Psoas muscle (tissue), 8 donors: ENCODE data around the gene CYP2A7. TPM values are rescaled to one million over a fixed set of nuclear protein-coding genes. Genes with fewer than 3 reads are reported as not detected.
"Not testable (repeated sequence)": the region's sequence is repeated elsewhere in the genome, so short reads cannot be mapped to it uniquely, and the experiment has no call there.

Source experiments
- ATAC-seq, 4 donors: fragments of 200-7000 bp; cut with Tn5 transposase; one replicate each; pipeline ENCODE4 v1.9.1; 2020; ENCODE audit warnings: moderate library complexity in 3 of 4, mild to moderate bottlenecking in 2 of 4
- DNase-seq, 2 donors: peaks; one replicate each; pipeline ENCODE4 v3.0.0-alpha.2; 2020
- H3K27ac ChIP-seq: fragments of 200-600 bp; one replicate; pipeline ENCODE4 v1.8.0; 2022
- H3K27me3 ChIP-seq, 3 donors: fragments of 200-600 bp in 1 of 3; one replicate each; pipeline versions ENCODE4 v1.6.1 to v1.8.0; 2013 to 2022; ENCODE audit warnings: low read length in 2 of 3, mild to moderate bottlenecking in 2 of 3, moderate library complexity in 1 of 3; ENCODE audit not compliant: insufficient read depth in 3 of 3
- H3K36me3 ChIP-seq, 2 donors: fragments of 200-600 bp in 1 of 2; one replicate each; pipeline versions ENCODE4 v1.6.1 to v1.8.0; 2013 to 2022; ENCODE audit warnings: low read depth in 1 of 2, mild to moderate bottlenecking in 1 of 2, moderate library complexity in 1 of 2; ENCODE audit not compliant: insufficient read depth in 1 of 2
- H3K4me1 ChIP-seq: fragments of 200-600 bp; one replicate; pipeline ENCODE4 v1.8.0; 2022
- H3K4me3 ChIP-seq: fragments of 200-600 bp; one replicate; pipeline ENCODE4 v1.8.0; 2022; ENCODE audit warnings: mild to moderate bottlenecking
- H3K9me3 ChIP-seq: fragments of 200-600 bp; one replicate; pipeline ENCODE4 v1.8.0; 2022
- CTCF ChIP-seq: fragments of 200-600 bp; IDR thresholded peaks from one replicate; pipeline ENCODE4 v1.8.0; 2022; ENCODE audit warnings: antibody characterized with exemption
- WGBS, 3 donors: extraction: QIAGEN DNeasy Blood & Tissue Kit; methylation state at CpG; one replicate each; pipeline versions ENCODE4 v1.1.6 to v1.1.7; 2013; 5-methylcytosine and 5-hydroxymethylcytosine counted together
- intact Hi-C, 2 donors: fragments of 100-400 bp; cut with DNase I; formaldehyde crosslinking; loops; one replicate each; pipeline versions ENCODE4 v1.11.0 to v1.14.2; 2022
- long read RNA-seq, 2 donors: library from polyadenylated mRNA; unstranded; transcript quantifications; one replicate each; pipeline ENCODE4 v2.0.0, GENCODE V29; 2021
- polyA plus RNA-seq, 3 donors: library from polyadenylated mRNA; stranded (reverse); fragments of 200-250 nt; gene quantifications; one replicate each; pipeline ENCODE4 v1.2.3, GENCODE V29; 2013
- total RNA-seq, 4 donors: library from RNA; stranded (reverse); fragmentation: NEBNext Ultra II Directional in 2 of 4; extraction: Animal tissue kit (Norgen Biotek cat#: 25700) in 2 of 4; gene quantifications; one replicate each; pipeline versions ENCODE4 v1.2.1 to v1.2.4, GENCODE V29; 2021 to 2023
- donor health status: healthy with polysubstance abuse.
- donor health status: DM: no; HTN: no; CAD: no; lungs with moderate emphysema.
- donor health status: Bipolar disorder and iron deficiency.
- donor health status: healthy.
- donor health status: DM: yes; HTN: yes; CAD: no.
- donor health status: DM: no; HTN: no; CAD: no.
- donor health status: DM: no; HTN: no; CAD: no.
- donor health status: DM: yes; HTN: yes; CAD: no.

Gene CYP2A7
- total RNA-seq (under 1 TPM in 1 of 4 donors, not detected in 3; 0.71 TPM), polyA plus RNA-seq (not detected)
- long read RNA-seq, donor 1 = 0 reads
- long read RNA-seq, donor 2 = 0 reads

GRCh38 chr19:40882062-40882461, at the start of gene CYP2A7:
CYP2A7 (minus strand) TSS chr19:40882231; CDS start chr19:40882210, 21 bp downstream.
- H3K4me3 ChIP-seq, H3K36me3 ChIP-seq, ATAC-seq, H3K9me3 ChIP-seq, DNase-seq, intact Hi-C loops, H3K27ac ChIP-seq, H3K4me1 ChIP-seq, H3K27me3 ChIP-seq: not testable (repeated sequence)
- 71 to 83% (median 80%) methylated on average over 3 of the region's 3 CpGs for whole genome bisulfite sequencing, 3 donors

- H3K36me3 ChIP-seq, intact Hi-C loops, ATAC-seq, DNase-seq, H3K9me3 ChIP-seq, H3K27ac ChIP-seq, H3K4me3 ChIP-seq, H3K4me1 ChIP-seq, H3K27me3 ChIP-seq: not testable (repeated sequence)
- 69 to 76% (median 75%) methylated on average over 2 of the region's 2 CpGs for WGBS, 3 donors
Measured at GRCh38 chr19:40930799-40931198, 48.8 kb upstream of the CYP2A7 start.

- DNase-seq = not testable (repeated sequence)
- WGBS, 3 donors = 49 to 69% (median 61%) methylated on average over 2 to 3 of the region's 3 CpGs
Measured at GRCh38 chr19:40929942-40930341, 47.9 kb upstream of the CYP2A7 start.

GRCh38 chr19:40928850-40929249, 46.8 kb upstream of the CYP2A7 start:
- no peaks in the 10 kb centered on the region for H3K36me3 ChIP-seq

More at GRCh38 chr19:40929942-40930341, 47.9 kb upstream of the CYP2A7 start:
- H3K27ac ChIP-seq, H3K4me1 ChIP-seq, intact Hi-C loops, H3K9me3 ChIP-seq, ATAC-seq, H3K27me3 ChIP-seq, H3K36me3 ChIP-seq, H3K4me3 ChIP-seq: not testable (repeated sequence)

GRCh38 chr19:40927567-40927966, 45.5 kb upstream of the CYP2A7 start:
- Histone ChIP-seq H3K9me3 (no peaks in the 10 kb centered on the region), H3K27me3 (peaks cover 0 to 6% (median 0%) of the 10 kb centered on the region in 3 donors), H3K36me3 (no peaks in the 10 kb centered on the region), H3K4me1 (no peaks in the 10 kb centered on the region), H3K27ac (no peak overlapping the region), H3K4me3 (no peak overlapping the region)
- no peak for ATAC-seq
- no peak for TF ChIP-seq CTCF
- no peak for DNase-seq
- WGBS, 3 donors = 57 to 80% (median 74%) methylated on average over 3 of the region's 3 CpGs
- intact Hi-C loops = no loop called here

More at GRCh38 chr19:40928850-40929249, 46.8 kb upstream of the CYP2A7 start:
- 55 to 65% (median 61%) methylated on average over 1 of the region's 1 CpG for WGBS, 3 donors
- H3K9me3 ChIP-seq = no peaks in the 10 kb centered on the region
- no peak overlapping the region for H3K27ac ChIP-seq
- ATAC-seq = no peak
- H3K4me1 ChIP-seq = no peaks in the 10 kb centered on the region
- no peak for DNase-seq
- no peak overlapping the region for H3K4me3 ChIP-seq
- TF ChIP-seq CTCF = no peak
- peaks cover 0 to 9% (median 5%) of the 10 kb centered on the region in 3 donors for H3K27me3 ChIP-seq
- intact Hi-C loops = no loop called here

GRCh38 chr19:40926276-40926675, 44.2 kb upstream of the CYP2A7 start:
- H3K9me3 ChIP-seq, H3K36me3 ChIP-seq, H3K4me3 ChIP-seq, H3K4me1 ChIP-seq, H3K27ac ChIP-seq, ATAC-seq, DNase-seq, intact Hi-C loops, H3K27me3 ChIP-seq: not testable (repeated sequence)
- 78 to 85% (median 83%) methylated on average over 1 of the region's 1 CpG for WGBS, 3 donors

- Histone ChIP-seq H3K4me3 (no peak overlapping the region), H3K36me3 (no peaks in the 10 kb centered on the region), H3K4me1 (no peaks in the 10 kb centered on the region), H3K9me3 (peaks cover 4% of the 10 kb centered on the region), H3K27me3 (peaks cover 0 to 6% (median 0%) of the 10 kb centered on the region in 3 donors), H3K27ac (no peak overlapping the region)
- TF ChIP-seq CTCF = no peak
- DNase-seq = no peak
- intact Hi-C loops = no loop called here
- no peak for ATAC-seq
- WGBS, 3 donors = 68 to 79% (median 70%) methylated on average over 7 of the region's 7 CpGs
Measured at GRCh38 chr19:40923934-40924391, 41.9 kb upstream of the CYP2A7 start.

GRCh38 chr19:40922237-40923160, 40.5 kb upstream of the CYP2A7 start:
- H3K27me3 ChIP-seq, intact Hi-C loops, H3K4me1 ChIP-seq, H3K9me3 ChIP-seq, H3K36me3 ChIP-seq, ATAC-seq, H3K4me3 ChIP-seq, DNase-seq, H3K27ac ChIP-seq: not testable (repeated sequence)
- 63 to 66% (median 65%) methylated on average over 11 of the region's 11 CpGs for WGBS, 3 donors
